Stimulated activated CD8-positive, alpha-beta memory T cell treated with anti-CD3 and anti-CD28 coated beads, Interleukin-4, amount 100 ng/mL, for 48 hours (primary cell): ENCODE results near the gene PTPRG.

ENCODE experiments used
- DNase-seq: peaks from one replicate; pipeline ENCODE4 v3.0.0-alpha.2; 2020

PTPRG gene

GRCh38 chr3:61983479-61983878 lies 422.1 kb downstream of the PTPRG start:
- no peak for DNase-seq

- no peak for DNase-seq
Measured at GRCh38 chr3:61985020-61985419, 423.6 kb downstream of the PTPRG start.

GRCh38 chr3:61986473-61986872 lies 425.1 kb downstream of the PTPRG start:
- no peak for DNase-seq

DNA sequence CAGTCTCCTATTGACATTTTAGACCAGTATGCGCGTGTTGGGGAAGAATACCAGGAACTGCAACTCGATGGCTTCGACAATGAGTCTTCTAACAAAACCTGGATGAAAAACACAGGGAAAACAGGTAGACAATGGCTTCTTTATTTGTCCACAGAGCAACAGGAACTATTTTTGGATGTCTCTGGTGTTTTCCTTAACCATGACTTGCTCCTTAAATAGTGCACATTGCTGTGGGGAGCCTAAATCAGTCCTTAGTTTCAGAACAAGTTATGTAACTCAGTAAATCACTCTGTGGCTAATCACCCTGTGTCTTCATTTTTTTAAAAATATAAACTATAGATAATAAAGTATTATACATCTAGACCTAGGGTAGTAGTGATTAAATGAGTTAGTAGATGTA lies 428.3 kb downstream of the PTPRG start:
- no peak for DNase-seq

GRCh38 chr3:61990327-61991027 lies 429.1 kb downstream of the PTPRG start:
- no peak for DNase-seq

DNA sequence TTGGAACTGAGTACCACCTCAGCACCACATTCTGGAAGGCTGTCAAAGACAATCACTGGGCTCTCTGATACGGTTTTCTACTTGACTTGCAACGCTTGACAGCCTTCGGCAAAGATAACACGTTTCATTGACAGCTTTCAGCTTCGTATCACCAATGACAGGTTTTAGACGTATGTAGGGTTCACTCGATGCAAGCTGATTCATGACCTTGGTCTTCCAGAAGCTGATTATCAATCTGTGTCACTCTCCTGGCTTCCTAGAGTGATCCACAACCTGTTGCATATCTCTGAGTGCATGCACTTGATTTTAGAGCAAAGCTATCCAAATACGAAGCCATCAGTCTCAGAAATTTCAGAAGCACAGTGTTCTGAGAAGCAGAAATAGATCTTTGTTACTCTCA lies 430.3 kb downstream of the PTPRG start:
- DNase-seq: no peak

- DNase-seq: no peak
Measured at GRCh38 chr3:61996366-61996765, 435.0 kb downstream of the PTPRG start.

DNA sequence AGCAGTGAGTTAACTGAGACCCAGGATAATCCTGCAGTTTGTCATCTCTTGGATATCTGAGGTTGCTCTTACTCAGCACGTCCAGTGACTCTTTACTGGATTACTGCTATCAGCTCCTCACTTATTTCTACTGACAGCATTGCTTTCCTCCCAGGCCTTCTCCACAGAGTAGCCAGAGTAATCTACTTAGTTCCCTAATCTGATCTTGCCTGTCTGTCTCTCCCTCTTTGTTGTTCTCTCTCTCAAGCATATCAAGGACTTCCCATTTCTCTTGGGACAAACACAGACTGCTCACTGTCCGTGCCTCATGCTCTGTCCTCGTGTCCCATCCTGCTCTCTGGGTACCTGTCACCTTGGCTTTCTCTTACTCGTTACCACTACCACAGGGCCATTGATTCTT lies 435.7 kb downstream of the PTPRG start:
- no peak for DNase-seq

DNA sequence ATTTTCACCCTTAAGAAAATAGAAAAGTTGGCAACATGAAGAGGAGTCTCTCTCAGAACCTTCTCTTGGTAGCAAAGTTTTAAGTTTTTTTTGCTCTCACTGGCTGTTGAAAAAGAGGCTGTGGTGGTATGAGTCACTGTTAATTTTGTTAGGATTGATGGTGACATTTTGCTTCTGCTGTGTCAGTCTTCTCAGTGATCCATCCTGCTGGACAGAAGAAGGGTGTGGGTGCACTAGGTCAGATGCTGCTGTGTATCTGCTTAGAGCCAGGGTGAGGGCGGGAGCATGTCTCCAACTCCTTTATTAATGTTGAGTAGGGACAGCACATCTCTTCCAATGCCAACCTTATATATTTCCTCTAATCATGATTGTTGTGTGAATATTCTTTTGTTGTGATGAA lies 442.5 kb downstream of the PTPRG start:
- no peak for DNase-seq

GRCh38 chr3:62007036-62007435 lies 445.7 kb downstream of the PTPRG start:
- no peak for DNase-seq

DNA sequence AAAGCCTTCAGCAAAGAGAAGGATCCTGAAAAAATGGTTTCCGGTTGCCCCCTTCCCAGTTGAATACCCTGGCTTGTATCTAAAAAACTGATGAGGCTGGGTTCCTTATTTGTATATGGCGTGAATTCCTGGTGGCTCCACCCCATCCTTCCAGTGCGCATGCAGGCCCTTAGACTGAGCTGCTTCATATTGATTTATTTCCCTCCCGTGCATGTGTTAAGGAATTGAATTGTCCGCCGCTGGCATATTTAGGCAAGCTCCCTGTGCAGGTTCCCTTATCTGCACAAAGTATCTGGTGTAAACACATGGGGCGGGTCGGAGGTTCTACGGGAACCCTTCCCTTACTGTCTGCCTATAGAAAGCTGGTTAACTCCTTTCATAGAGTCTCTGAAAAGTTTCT lies 449.6 kb downstream of the PTPRG start:
- no peak for DNase-seq

DNA sequence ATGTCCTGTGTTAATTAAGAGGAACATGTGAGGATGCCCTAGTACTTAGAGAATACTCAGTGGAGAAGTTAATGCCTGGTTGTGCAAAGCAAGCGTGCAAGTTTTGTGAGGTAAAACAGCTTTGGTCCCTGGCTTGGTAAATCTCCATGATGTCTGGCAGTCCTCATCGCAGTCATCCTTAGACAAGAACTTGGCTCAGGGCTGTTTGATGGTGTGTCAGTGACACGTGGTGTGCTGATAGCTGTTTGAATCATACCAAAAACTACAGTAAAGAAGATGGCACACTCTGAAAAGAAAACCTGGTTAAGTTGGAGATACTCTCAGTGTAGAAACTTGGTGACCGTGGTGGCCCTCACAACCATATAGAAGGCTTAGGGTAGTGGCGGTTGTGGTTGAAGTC lies 450.3 kb downstream of the PTPRG start:
- DNase-seq: no peak

GRCh38 chr3:62013951-62014350 lies 452.6 kb downstream of the PTPRG start:
- no peak for DNase-seq

- no peak for DNase-seq
Measured at GRCh38 chr3:62015111-62015510, 453.7 kb downstream of the PTPRG start.

- DNase-seq: no peak
Measured at GRCh38 chr3:62019906-62020305, 458.5 kb downstream of the PTPRG start.

- DNase-seq: no peak
Measured at GRCh38 chr3:62020706-62021105, 459.3 kb downstream of the PTPRG start.

DNA sequence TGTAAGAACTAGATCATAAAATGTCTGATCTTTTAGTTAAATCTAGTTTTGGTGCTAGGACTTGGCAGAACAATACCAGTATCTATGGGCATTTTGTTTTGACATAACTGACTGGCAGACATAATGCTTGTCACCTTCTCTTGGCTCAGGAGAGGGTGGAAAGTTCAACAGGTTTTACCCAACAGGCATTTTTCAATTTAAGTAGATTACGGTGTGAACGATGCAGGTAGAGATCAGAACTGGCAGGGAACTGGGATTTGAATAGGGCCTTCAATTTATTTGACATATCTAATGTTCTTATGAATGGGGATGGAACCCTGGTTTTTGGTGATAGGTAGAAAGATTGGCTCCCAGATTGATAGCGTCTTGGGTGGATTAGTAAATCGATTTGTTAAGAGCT lies 460.9 kb downstream of the PTPRG start:
- DNase-seq: no peak

- DNase-seq: no peak
Measured at GRCh38 chr3:62024882-62025281, 463.5 kb downstream of the PTPRG start.

DNA sequence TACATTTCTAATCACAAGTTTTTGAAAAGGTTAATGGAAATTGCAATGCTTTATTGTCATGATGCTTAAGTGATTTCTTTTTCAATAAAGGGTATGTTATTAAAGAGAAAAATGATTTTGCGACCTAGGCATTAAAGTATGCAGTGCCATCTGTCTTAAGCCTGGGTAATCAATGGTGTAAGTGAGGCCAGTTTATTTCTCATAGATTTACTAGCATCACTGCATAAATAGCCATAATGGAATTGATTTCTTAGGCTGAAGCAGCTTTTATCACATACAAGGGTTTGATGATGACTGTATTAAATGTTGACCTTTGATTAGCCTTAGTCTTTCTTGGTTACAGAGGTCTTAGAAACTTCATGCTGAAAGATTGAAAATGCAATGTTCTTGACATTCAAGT lies 464.5 kb downstream of the PTPRG start:
- no peak for DNase-seq

DNA sequence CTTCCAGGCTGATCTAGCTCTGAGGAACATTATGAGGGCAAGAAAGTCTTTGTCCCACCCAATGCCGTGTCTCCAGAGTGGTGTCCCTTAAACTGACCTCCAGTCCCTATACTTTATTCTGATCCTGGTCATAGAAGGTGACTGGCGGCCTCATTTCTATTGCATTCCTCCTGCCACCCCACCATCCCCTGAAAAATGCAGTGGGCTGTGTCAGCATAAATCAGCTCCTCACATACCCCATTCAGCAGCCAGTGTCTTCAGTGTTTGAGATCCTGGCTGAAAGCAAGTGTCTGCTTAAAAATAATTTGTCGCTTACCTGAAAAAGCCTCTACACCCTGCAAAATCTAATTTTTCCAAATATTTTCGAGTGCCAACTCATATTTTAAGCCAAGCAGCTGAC lies 465.9 kb downstream of the PTPRG start:
- DNase-seq: no peak

- no peak for DNase-seq
Measured at GRCh38 chr3:62027796-62028195, 466.4 kb downstream of the PTPRG start.

DNA sequence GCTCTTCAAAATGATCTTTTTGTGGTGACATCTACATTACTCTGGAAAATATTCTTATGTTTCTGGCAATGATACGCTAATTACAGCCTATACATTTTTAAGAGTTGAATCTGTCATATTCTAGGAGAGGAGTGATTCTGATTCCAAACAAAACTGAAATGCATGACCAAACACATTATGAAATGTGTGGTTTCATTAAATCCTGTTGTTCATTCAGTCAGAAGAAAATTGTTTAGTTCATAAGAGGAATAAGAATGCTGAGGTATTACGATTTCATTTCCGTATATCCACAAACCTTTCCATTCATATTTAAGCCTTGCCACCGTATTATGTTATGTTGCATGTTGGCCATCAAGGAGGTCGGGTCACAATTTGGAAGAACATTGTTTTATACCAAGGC lies 466.9 kb downstream of the PTPRG start:
- DNase-seq: no peak

DNA sequence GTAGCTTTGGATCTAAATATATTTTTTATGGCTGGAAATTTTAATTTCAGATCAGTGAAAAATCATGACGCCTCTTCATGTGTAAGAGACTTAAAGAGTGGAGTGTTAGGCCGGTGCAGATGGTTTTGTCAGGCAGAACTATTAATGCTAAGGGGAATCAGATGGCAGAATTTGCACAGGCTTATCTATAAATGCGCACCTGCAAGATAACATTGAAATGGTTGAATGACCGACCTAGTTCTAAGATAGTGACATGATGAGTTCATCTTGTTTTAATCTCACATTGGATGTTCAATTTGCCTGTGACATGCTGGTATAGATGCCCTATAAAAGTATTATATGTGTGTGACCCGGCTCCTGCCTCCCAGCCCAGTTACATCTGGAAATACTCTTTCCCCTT lies 471.4 kb downstream of the PTPRG start:
- no peak for DNase-seq

DNA sequence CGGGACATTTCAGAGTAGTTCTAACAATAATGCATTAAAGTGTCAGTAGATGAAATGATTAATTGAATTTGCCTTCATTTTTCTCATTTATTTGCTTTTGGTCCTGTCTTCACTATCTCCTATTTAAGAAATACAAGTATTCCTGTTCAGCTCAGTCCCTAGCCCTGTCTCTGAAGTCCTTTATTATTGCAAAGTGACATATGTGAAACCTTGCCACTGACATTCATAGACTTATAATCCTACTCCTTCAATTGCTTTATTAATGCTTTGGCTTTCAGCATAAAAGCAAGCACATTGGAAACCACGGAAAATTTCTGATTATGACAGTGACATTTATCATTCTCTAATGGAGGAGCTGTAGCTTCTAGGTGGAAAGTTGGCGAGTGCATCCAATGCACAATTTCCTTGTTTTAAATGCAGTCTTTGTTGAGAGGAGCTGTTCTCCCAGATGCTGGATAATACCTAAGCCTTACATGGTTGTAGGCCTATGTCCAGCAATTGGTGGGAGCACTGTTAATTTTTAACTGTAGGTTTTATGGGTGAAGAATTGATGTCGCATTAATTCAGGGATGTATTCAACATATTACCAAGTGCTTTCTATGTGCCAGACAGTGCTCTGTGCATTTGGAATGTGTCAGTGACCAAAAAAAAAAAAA lies 474.2 kb downstream of the PTPRG start:
- no peak for DNase-seq

- DNase-seq: no peak
Measured at GRCh38 chr3:62036726-62037125, 475.4 kb downstream of the PTPRG start.
